Transverse colon (tissue), 4 donors: Measurements from ENCODE around the gene NUP62. TPM values are rescaled to one million over a fixed set of nuclear protein-coding genes. Genes with fewer than 3 reads are reported as not detected.

ENCODE experiments used
- DNase-seq: peaks from one replicate; pipeline ENCODE4 v3.0.0-alpha.2; 2019
- H3K27ac ChIP-seq, 4 donors: fragments of 200-600 bp; sonication (generic); 2 replicates each; pipeline ENCODE4 v1.5.1; 2016 to 2018; ENCODE audit warnings: inconsistent platforms in 4 of 4
- H3K27me3 ChIP-seq: fragments of 200-600 bp; sonication (generic); 2 replicates; pipeline ENCODE4 v1.5.1; 2017; ENCODE audit warnings: inconsistent platforms
- H3K36me3 ChIP-seq, 4 donors: fragments of 200-600 bp; sonication (generic); 2 replicates each; pipeline ENCODE4 v1.5.1; 2017 to 2019; ENCODE audit warnings: inconsistent platforms in 4 of 4
- H3K4me1 ChIP-seq, 4 donors: fragments of 200-600 bp; sonication (generic); 2 replicates each; pipeline ENCODE4 v1.5.1; 2017 to 2020; ENCODE audit warnings: inconsistent platforms in 4 of 4
- H3K4me3 ChIP-seq, 4 donors: fragments of 200-600 bp; sonication (generic); 1 replicate in 1 of 4; 2 replicates in 3 of 4; pipeline versions ENCODE4 v1.5.1 to v1.6.1; 2017 to 2019; ENCODE audit warnings: inconsistent platforms in 4 of 4
- H3K9me3 ChIP-seq, 2 donors: fragments of 200-600 bp; sonication (generic); 2 replicates each; pipeline ENCODE4 v1.5.1; 2017 to 2019; ENCODE audit warnings: inconsistent platforms in 2 of 2
- EP300 ChIP-seq: sonication (generic); formaldehyde crosslinking; IDR thresholded peaks from one replicate; pipeline ENCODE4 v1.6.1; 2017; ENCODE audit warnings: antibody characterized with exemption, low read depth
- POLR2A ChIP-seq: fragments of 450-650 bp; IDR thresholded peaks from one replicate; pipeline ENCODE4 v1.6.1; 2016; ENCODE audit warnings: antibody characterized with exemption, mild to moderate bottlenecking, moderate library complexity
- POLR2AphosphoS5 ChIP-seq, 3 donors: sonication (generic); formaldehyde crosslinking; IDR thresholded peaks; one replicate each; pipeline ENCODE4 v1.6.1; 2016; ENCODE audit warnings: antibody characterized with exemption in 3 of 3
- WGBS, 2 donors: methylation state at CpG; one replicate each; pipeline ENCODE4 v1.1.5; 2018; ENCODE audit warnings: low coverage in 1 of 2; 5-methylcytosine and 5-hydroxymethylcytosine counted together
- in situ Hi-C, 4 donors: fragments of 200-750 bp; cut with MboI; loops; one replicate each; pipeline versions ENCODE4 v1.15.0 to v1.15.1; 2017; ENCODE audit warnings: low sequenced_read_pairs in 3 of 4, low pct_ligation_motif_present in 1 of 4, low pct_unique_long_range_greater_than_20kb in 1 of 4
- intact Hi-C: fragments of 100-400 bp; cut with DNase I; formaldehyde crosslinking; loops from one replicate; pipeline ENCODE4 v1.15.1; 2023; ENCODE audit warnings: low total_unique reads
- total RNA-seq, 4 donors: library from RNA; depleted of rRNA; stranded (reverse); fragments of >200 nt; gene quantifications; one replicate each; pipeline ENCODE4 v1.1.0, GENCODE V29; 2016
- TF ChIP-seq, protein P1 (sequence below), 5 experiments: fragments of 200-600 bp in 3 of 5; fragments of 450-650 bp in 2 of 5; sonication (generic) in 3 of 5; IDR thresholded peaks; 1 replicate in 2 of 5; 2 replicates in 3 of 5; pipeline ENCODE4 v1.5.1; 2016 to 2017; ENCODE audit warnings: antibody characterized with exemption in 5 of 5, inconsistent platforms in 3 of 5, mild to moderate bottlenecking in 2 of 5, moderate library complexity in 1 of 5

Gene NUP62
- total RNA-seq, 4 donors from 2014 or later, result 30.3 to 136 (median 32.6) TPM

DNA sequence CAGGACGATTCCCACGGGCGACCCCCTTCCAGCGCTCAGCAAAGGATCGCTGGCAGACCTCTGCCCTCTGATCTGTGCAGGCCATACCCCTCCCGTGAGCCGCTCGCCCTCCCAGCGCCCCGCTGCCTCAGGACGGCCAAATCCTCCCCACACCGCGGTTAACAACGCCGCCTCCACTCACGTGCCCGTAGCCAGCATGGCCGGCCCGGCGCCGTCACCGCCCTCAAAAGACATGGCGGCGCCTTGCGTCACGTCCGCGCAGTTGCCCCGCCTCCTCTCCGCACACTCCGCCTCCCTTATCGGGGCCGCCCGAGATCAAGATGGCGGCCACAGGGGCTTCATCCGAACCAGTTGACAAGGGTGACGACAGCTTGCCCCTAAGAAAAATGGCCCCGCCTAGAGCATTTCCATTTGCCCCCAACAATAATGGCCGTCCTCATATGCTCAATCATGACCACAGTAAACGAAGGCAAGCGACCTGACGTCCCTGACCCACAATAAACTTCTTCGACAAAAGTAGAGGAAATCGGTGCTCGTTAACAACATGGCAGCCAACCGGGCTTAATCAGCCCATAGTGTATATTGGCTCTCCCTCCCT is 52.8 kb downstream of the NUP62 start:
- 1% methylated on average over 28 of the region's 46 CpGs; no CpG with 5 or more reads in 1 of the 2 donors for WGBS, 2 donors
- peaks cover 0 to 16% (median 7%) of the 10 kb centered on the region in 4 donors for H3K36me3 ChIP-seq
- peak in 2 of 3 donors; percentile 5 to 21 for TF ChIP-seq POLR2AphosphoS5 (IDR thresholded peaks at IDR 0.05)
- TF ChIP-seq EP300, result no peak
- TF ChIP-seq POLR2A, result peak; percentile 55
- in situ Hi-C loops, result no loop called here
- H3K4me3 ChIP-seq, result peak overlapping the region; percentile 91 to 98 (median 93)
- peak; percentile 98 for DNase-seq
- peaks cover 11 to 24% (median 17%) of the 10 kb centered on the region in 4 donors for H3K4me1 ChIP-seq
- H3K27ac ChIP-seq, result peak overlapping the region; percentile 96 to 99 (median 98)
- no peaks in the 10 kb centered on the region for H3K9me3 ChIP-seq
- intact Hi-C loops, result no loop called here
- no peaks in the 10 kb centered on the region for H3K27me3 ChIP-seq

- Histone ChIP-seq H3K4me3 (peak overlapping the region; percentile 91 to 98 (median 93)), H3K9me3 (no peaks in the 10 kb centered on the region), H3K4me1 (peaks cover 11 to 24% (median 17%) of the 10 kb centered on the region in 4 donors), H3K27ac (peak overlapping the region; percentile 96 to 99 (median 98)), H3K36me3 (peaks cover 0 to 10% (median 5%) of the 10 kb centered on the region in 4 donors), H3K27me3 (no peaks in the 10 kb centered on the region)
- intact Hi-C loops (no loop called here), in situ Hi-C loops (no loop called here)
- peak; percentile 62 for DNase-seq
- 1 to 4% methylated on average over 7 to 28 of the region's 28 CpGs for WGBS, 2 donors
- TF ChIP-seq, protein P1, sequence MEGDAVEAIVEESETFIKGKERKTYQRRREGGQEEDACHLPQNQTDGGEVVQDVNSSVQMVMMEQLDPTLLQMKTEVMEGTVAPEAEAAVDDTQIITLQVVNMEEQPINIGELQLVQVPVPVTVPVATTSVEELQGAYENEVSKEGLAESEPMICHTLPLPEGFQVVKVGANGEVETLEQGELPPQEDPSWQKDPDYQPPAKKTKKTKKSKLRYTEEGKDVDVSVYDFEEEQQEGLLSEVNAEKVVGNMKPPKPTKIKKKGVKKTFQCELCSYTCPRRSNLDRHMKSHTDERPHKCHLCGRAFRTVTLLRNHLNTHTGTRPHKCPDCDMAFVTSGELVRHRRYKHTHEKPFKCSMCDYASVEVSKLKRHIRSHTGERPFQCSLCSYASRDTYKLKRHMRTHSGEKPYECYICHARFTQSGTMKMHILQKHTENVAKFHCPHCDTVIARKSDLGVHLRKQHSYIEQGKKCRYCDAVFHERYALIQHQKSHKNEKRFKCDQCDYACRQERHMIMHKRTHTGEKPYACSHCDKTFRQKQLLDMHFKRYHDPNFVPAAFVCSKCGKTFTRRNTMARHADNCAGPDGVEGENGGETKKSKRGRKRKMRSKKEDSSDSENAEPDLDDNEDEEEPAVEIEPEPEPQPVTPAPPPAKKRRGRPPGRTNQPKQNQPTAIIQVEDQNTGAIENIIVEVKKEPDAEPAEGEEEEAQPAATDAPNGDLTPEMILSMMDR (IDR thresholded peaks at IDR 0.05), result no peak
- TF ChIP-seq POLR2A (no peak), POLR2AphosphoS5 (IDR thresholded peaks at IDR 0.05) (no peak), EP300 (no peak)
Observed at GRCh38 chr19:49875857-49876421, 53.4 kb downstream of the NUP62 start.

DNA sequence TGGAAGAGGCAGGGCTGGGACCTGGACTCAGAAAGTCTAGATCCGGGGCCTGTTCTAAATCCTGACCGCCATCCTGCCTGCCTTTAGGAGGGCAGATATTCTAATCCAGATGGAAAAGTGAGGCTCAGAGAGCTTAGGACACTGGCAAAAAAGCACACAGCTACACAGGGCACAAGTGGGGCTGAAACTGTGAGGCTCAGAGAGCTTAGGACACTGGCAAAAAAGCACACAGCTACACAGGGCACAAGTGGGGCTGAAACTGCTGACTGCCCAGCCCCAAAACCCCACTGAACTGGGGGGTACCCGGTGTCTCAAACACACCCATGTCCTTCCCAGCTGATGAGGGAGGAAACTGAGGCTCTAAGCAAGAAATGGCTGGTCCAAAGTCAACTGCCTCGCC is 54.1 kb downstream of the NUP62 start:
- intact Hi-C loops, result no loop called here
- Histone ChIP-seq H3K4me3 (peak overlapping the region in 2 of 4 donors; percentile 91 to 98), H3K27me3 (no peaks in the 10 kb centered on the region), H3K27ac (peak overlapping the region; percentile 96 to 99 (median 98)), H3K36me3 (peaks cover 0 to 2% (median under 1%) of the 10 kb centered on the region in 4 donors), H3K4me1 (peaks cover 17 to 32% (median 25%) of the 10 kb centered on the region in 4 donors), H3K9me3 (no peaks in the 10 kb centered on the region)
- in situ Hi-C loops, result no loop called here
- no peak for DNase-seq
- TF ChIP-seq, protein P1 (IDR thresholded peaks at IDR 0.05), result no peak
- no peak for TF ChIP-seq EP300
- no peak for TF ChIP-seq POLR2A
- TF ChIP-seq POLR2AphosphoS5 (IDR thresholded peaks at IDR 0.05), result no peak
- WGBS, 2 donors, result 86% methylated on average over 4 of the region's 4 CpGs; no CpG with 5 or more reads in 1 of the 2 donors

- Histone ChIP-seq H3K9me3 (no peaks in the 10 kb centered on the region), H3K27me3 (no peaks in the 10 kb centered on the region), H3K27ac (peak overlapping the region in 1 of 4 donors; percentile 98), H3K4me1 (peaks cover 20 to 36% (median 29%) of the 10 kb centered on the region in 4 donors), H3K4me3 (no peak overlapping the region), H3K36me3 (no peaks in the 10 kb centered on the region)
- WGBS, 2 donors, result 87% methylated on average over 11 of the region's 11 CpGs; no CpG with 5 or more reads in 1 of the 2 donors
- in situ Hi-C loops (loop anchor here in 1 of 4 donors (25.0 kb wide), 1 partner anchor 387 kb away; the partner anchor contains the start of genes RPL13A and RPS11), intact Hi-C loops (no loop called here)
- TF ChIP-seq POLR2A (no peak), EP300 (no peak), POLR2AphosphoS5 (IDR thresholded peaks at IDR 0.05) (no peak)
- TF ChIP-seq, protein P1 (IDR thresholded peaks at IDR 0.05), result no peak
- no peak for DNase-seq
Observed at GRCh38 chr19:49874503-49875157, 54.7 kb downstream of the NUP62 start.
